Nephron (organoid): ENCODE data around the gene OR8B3.
"Not testable (repeated sequence)": the region's sequence is repeated elsewhere in the genome, so short reads cannot be mapped to it uniquely, and the experiment has no call there.

Experiments used
- H3K27ac Mint-ChIP-seq, 3 experiments: 2 replicates each; pipeline ENCODE4 v1.8.0; 2020; ENCODE audit warnings: mixed read lengths in 3 of 3, mild to moderate bottlenecking in 2 of 3, moderate library complexity in 1 of 3
- H3K27me3 Mint-ChIP-seq: 2 replicates; pipeline ENCODE4 v1.8.0; 2021; ENCODE audit warnings: low read depth, mild to moderate bottlenecking, moderate library complexity, mixed read lengths
- H3K36me3 Mint-ChIP-seq: 2 replicates; pipeline ENCODE4 v1.8.0; 2020; ENCODE audit warnings: low read depth, mixed read lengths
- H3K4me1 Mint-ChIP-seq: 2 replicates; pipeline ENCODE4 v1.8.0; 2020; ENCODE audit warnings: mixed read lengths
- H3K4me3 Mint-ChIP-seq, 3 experiments: 2 replicates each; pipeline ENCODE4 v1.8.0; 2020; ENCODE audit warnings: mild to moderate bottlenecking in 3 of 3, mixed read lengths in 3 of 3, moderate library complexity in 2 of 3
- H3K9me3 Mint-ChIP-seq: 2 replicates; pipeline ENCODE4 v1.8.0; 2020; ENCODE audit warnings: mixed read lengths
- CTCF ChIP-seq, 3 experiments: fragments of 200-600 bp; sonication (generic); IDR thresholded peaks; one replicate each; pipeline ENCODE4 v1.5.0; 2021; ENCODE audit warnings: antibody characterized with exemption in 3 of 3; ENCODE audit not compliant: unreplicated experiment in 3 of 3

Gene OR8B3

GRCh38 chr11:124415356-124415923 is 16.6 kb upstream of the OR8B3 start:
- no peaks in the 10 kb centered on the region for H3K9me3 Mint-ChIP-seq
- no peaks in the 10 kb centered on the region for H3K36me3 Mint-ChIP-seq
- peaks cover 10% of the 10 kb centered on the region for H3K27me3 Mint-ChIP-seq
- no peak overlapping the region for H3K4me3 Mint-ChIP-seq
- H3K4me1 Mint-ChIP-seq, result no peaks in the 10 kb centered on the region
- no peak overlapping the region for H3K27ac Mint-ChIP-seq
- TF ChIP-seq CTCF (IDR thresholded peaks at IDR 0.05; ENCODE audit: unreplicated experiment in 3 of 3), result peak; percentile 68 to 77 (median 77)

DNA sequence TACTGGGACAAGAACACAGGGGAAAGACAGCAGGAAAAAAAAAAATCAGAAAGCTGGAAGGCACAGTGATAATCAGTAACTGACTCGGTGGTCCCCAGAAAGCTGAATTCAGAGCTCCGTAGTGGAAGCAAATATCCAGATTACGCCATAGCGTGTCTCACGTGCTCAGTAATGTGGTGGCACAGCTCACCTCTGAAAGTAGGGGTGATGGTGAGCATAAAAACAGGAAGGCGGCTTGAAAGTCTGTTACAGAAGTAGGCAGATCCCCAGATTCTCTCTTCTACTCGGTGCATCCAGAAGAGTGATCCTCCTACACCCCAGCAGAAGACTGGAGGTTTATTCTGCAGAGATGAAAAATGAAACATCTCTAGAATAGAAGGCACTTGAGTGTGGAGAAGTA is 11.1 kb upstream of the OR8B3 start:
- H3K9me3 Mint-ChIP-seq, result no peaks in the 10 kb centered on the region
- peaks cover 19% of the 10 kb centered on the region for H3K27me3 Mint-ChIP-seq
- H3K4me3 Mint-ChIP-seq, result no peak overlapping the region
- H3K4me1 Mint-ChIP-seq, result peaks cover 6% of the 10 kb centered on the region
- TF ChIP-seq CTCF (IDR thresholded peaks at IDR 0.05; ENCODE audit: unreplicated experiment in 3 of 3), result no peak
- H3K27ac Mint-ChIP-seq, result no peak overlapping the region
- no peaks in the 10 kb centered on the region for H3K36me3 Mint-ChIP-seq

DNA sequence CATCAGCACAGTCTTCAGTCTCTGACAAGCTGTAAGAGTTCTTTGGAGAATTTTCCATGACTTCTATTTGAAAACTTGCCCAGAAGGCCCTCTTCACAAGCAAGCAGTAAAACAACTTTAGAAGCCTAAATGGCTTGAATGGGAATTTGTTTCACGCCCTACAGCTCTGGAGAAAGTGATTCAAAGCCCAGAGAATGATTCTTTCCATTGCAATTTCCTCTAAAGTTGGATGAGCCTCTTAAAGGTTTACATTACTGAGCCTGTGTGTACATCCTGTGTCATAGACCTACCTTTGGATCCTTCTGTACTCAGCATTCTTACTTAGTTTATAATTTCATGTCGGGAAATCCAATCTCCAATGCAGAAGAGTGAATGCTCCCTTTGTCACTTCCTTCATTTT is 6.8 kb upstream of the OR8B3 start:
- Mint-ChIP-seq H3K27me3 (peaks cover 9% of the 10 kb centered on the region), H3K27ac (peak overlapping the region in 2 of 3 experiments; percentile 36 to 75), H3K4me1 (peaks cover 6% of the 10 kb centered on the region), H3K4me3 (no peak overlapping the region), H3K9me3 (peaks cover 4% of the 10 kb centered on the region), H3K36me3 (peaks cover 3% of the 10 kb centered on the region)
- no peak for TF ChIP-seq CTCF (IDR thresholded peaks at IDR 0.05; ENCODE audit: unreplicated experiment in 3 of 3)

GRCh38 chr11:124403186-124403585 is 4.4 kb upstream of the OR8B3 start:
- H3K27ac Mint-ChIP-seq, result not testable (repeated sequence)

GRCh38 chr11:124402326-124402922 is 3.6 kb upstream of the OR8B3 start:
- peaks cover 6% of the 10 kb centered on the region for H3K4me1 Mint-ChIP-seq
- peaks cover 3% of the 10 kb centered on the region for H3K36me3 Mint-ChIP-seq
- no peak overlapping the region for H3K4me3 Mint-ChIP-seq
- peak; percentile 49 to 60 (median 54) for TF ChIP-seq CTCF (IDR thresholded peaks at IDR 0.05; ENCODE audit: unreplicated experiment in 3 of 3)
- peaks cover 4% of the 10 kb centered on the region for H3K9me3 Mint-ChIP-seq
- H3K27ac Mint-ChIP-seq, result peak overlapping the region in 1 of 3 experiments; percentile 62
- H3K27me3 Mint-ChIP-seq, result peaks cover 4% of the 10 kb centered on the region

More at GRCh38 chr11:124403186-124403585, 4.4 kb upstream of the OR8B3 start:
- not testable (repeated sequence) for H3K36me3 Mint-ChIP-seq, H3K9me3 Mint-ChIP-seq, H3K27me3 Mint-ChIP-seq, H3K4me1 Mint-ChIP-seq, H3K4me3 Mint-ChIP-seq

- H3K4me1 Mint-ChIP-seq, H3K9me3 Mint-ChIP-seq, H3K4me3 Mint-ChIP-seq, H3K36me3 Mint-ChIP-seq, H3K27ac Mint-ChIP-seq, H3K27me3 Mint-ChIP-seq: not testable (repeated sequence)
Observed at GRCh38 chr11:124396847-124397246, 2.0 kb downstream of the OR8B3 start.

- H3K36me3 Mint-ChIP-seq, result no peaks in the 10 kb centered on the region
Observed at GRCh38 chr11:124394408-124394807, 4.4 kb downstream of the OR8B3 start.

More at GRCh38 chr11:124394408-124394807, 4.4 kb downstream of the OR8B3 start:
- Mint-ChIP-seq H3K4me1 (no peaks in the 10 kb centered on the region), H3K27me3 (no peaks in the 10 kb centered on the region), H3K4me3 (no peak overlapping the region), H3K27ac (no peak overlapping the region), H3K9me3 (no peaks in the 10 kb centered on the region)
- TF ChIP-seq CTCF (IDR thresholded peaks at IDR 0.05; ENCODE audit: unreplicated experiment in 3 of 3), result no peak
